Esophagus squamous epithelium (tissue), 4 donors: ENCODE measurements around the gene APOBEC3C.

ENCODE experiments used
- CTCF ChIP-seq, 6 experiments: fragments of 450-650 bp in 4 of 6; fragments of 200-600 bp in 2 of 6; sonication (generic) in 2 of 6; IDR thresholded peaks; one replicate each; pipeline ENCODE4 v1.5.1; 2016 to 2019; ENCODE audit warnings: antibody characterized with exemption in 6 of 6, mild to moderate bottlenecking in 4 of 6, moderate library complexity in 4 of 6
- POLR2A ChIP-seq, 4 donors: fragments of 450-650 bp; IDR thresholded peaks; one replicate each; pipeline ENCODE4 v1.6.1; 2017; ENCODE audit warnings: antibody characterized with exemption in 4 of 4, mild to moderate bottlenecking in 4 of 4, moderate library complexity in 3 of 4

- TF ChIP-seq CTCF (IDR thresholded peaks at IDR 0.05), result peak; percentile 67 to 79 (median 74)
- TF ChIP-seq POLR2A (IDR thresholded peaks at IDR 0.05), result no peak
Observed at GRCh38 chr22:39003165-39003638, 10.9 kb upstream of the APOBEC3C start.
